ENCODE results near the gene HNRNPUL1. TPM values are rescaled to one million over a fixed set of nuclear protein-coding genes. Genes with fewer than 3 reads are reported as not detected.

HNRNPUL1 gene
- total RNA-seq, 1 donor from 2014 or later: 116 TPM

- H3K27ac ChIP-seq: peak overlapping the region; percentile 95
- peak overlapping the region; percentile 16 to 40 for H3K4me3 ChIP-seq
- no peak for TF ChIP-seq CTCF (IDR thresholded peaks at IDR 0.05)
- TF ChIP-seq POLR2AphosphoS5 (IDR thresholded peaks at IDR 0.05; ENCODE audit: insufficient read depth in 1 of 2, low read depth in 1 of 2): no peak
- TF ChIP-seq POLR2A (IDR thresholded peaks at IDR 0.05): no peak
- H3K4me1 ChIP-seq: peaks cover 80% of the 10 kb centered on the region
- intact Hi-C loops (cut with DNase I): no loop called here
- H3K36me3 ChIP-seq: peaks cover 0 to 19% of the 10 kb centered on the region in 2 donors
- H3K27me3 ChIP-seq: no peaks in the 10 kb centered on the region
- no peak for DNase-seq (ENCODE audit: extremely low spot score in 2 of 2)
- H3K9me3 ChIP-seq: no peaks in the 10 kb centered on the region
These were observed 62.0 kb downstream of the HNRNPUL1 start for GRCh38 chr19:41325947-41326706.

GRCh38 chr19:41327076-41327575 lies 63.0 kb downstream of the HNRNPUL1 start:
- DNase-seq (ENCODE audit: extremely low spot score in 2 of 2): no peak
- no peaks in the 10 kb centered on the region for H3K9me3 ChIP-seq
- H3K4me1 ChIP-seq: peaks cover 70% of the 10 kb centered on the region
- peak overlapping the region; percentile 95 for H3K27ac ChIP-seq
- intact Hi-C loops (cut with DNase I): no loop called here
- TF ChIP-seq POLR2A (IDR thresholded peaks at IDR 0.05): no peak
- TF ChIP-seq POLR2AphosphoS5 (IDR thresholded peaks at IDR 0.05; ENCODE audit: insufficient read depth in 1 of 2, low read depth in 1 of 2): no peak
- TF ChIP-seq CTCF (IDR thresholded peaks at IDR 0.05): no peak
- peaks cover 0 to 27% of the 10 kb centered on the region in 2 donors for H3K36me3 ChIP-seq
- H3K4me3 ChIP-seq: peak overlapping the region; percentile 28 to 31
- no peaks in the 10 kb centered on the region for H3K27me3 ChIP-seq

- DNase-seq (ENCODE audit: extremely low spot score in 2 of 2): no peak
- Histone ChIP-seq H3K27ac (peak overlapping the region; percentile 95), H3K9me3 (no peaks in the 10 kb centered on the region), H3K4me3 (peak overlapping the region; percentile 28 to 31), H3K4me1 (peaks cover 64% of the 10 kb centered on the region), H3K36me3 (peaks cover 0 to 32% of the 10 kb centered on the region in 2 donors), H3K27me3 (no peaks in the 10 kb centered on the region)
- no peak for TF ChIP-seq POLR2A (IDR thresholded peaks at IDR 0.05)
- peak in 1 of 2 donors; percentile 74 for TF ChIP-seq POLR2AphosphoS5 (IDR thresholded peaks at IDR 0.05; ENCODE audit: insufficient read depth in 1 of 2, low read depth in 1 of 2)
- intact Hi-C loops (cut with DNase I): no loop called here
These were observed 63.5 kb downstream of the HNRNPUL1 start for GRCh38 chr19:41327576-41328156.

- Histone ChIP-seq H3K27me3 (no peaks in the 10 kb centered on the region), H3K36me3 (peaks cover 0 to 32% of the 10 kb centered on the region in 2 donors), H3K4me3 (peak overlapping the region; percentile 28 to 31), H3K9me3 (no peaks in the 10 kb centered on the region), H3K27ac (peak overlapping the region; percentile 95), H3K4me1 (peaks cover 58% of the 10 kb centered on the region)
- intact Hi-C loops (cut with DNase I): no loop called here
- TF ChIP-seq CTCF (IDR thresholded peaks at IDR 0.05) (no peak), POLR2A (IDR thresholded peaks at IDR 0.05) (no peak), POLR2AphosphoS5 (IDR thresholded peaks at IDR 0.05; ENCODE audit: insufficient read depth in 1 of 2, low read depth in 1 of 2) (no peak)
- no peak for DNase-seq (ENCODE audit: extremely low spot score in 2 of 2)
These were observed 64.1 kb downstream of the HNRNPUL1 start for GRCh38 chr19:41328157-41328841.

GRCh38 chr19:41328842-41329225 lies 64.7 kb downstream of the HNRNPUL1 start:
- Histone ChIP-seq H3K27me3 (no peaks in the 10 kb centered on the region), H3K9me3 (no peaks in the 10 kb centered on the region), H3K27ac (peak overlapping the region; percentile 95), H3K36me3 (peaks cover 0 to 32% of the 10 kb centered on the region in 2 donors), H3K4me1 (peaks cover 53% of the 10 kb centered on the region), H3K4me3 (no peak overlapping the region)
- DNase-seq (ENCODE audit: extremely low spot score in 2 of 2): no peak
- TF ChIP-seq POLR2AphosphoS5 (IDR thresholded peaks at IDR 0.05; ENCODE audit: insufficient read depth in 1 of 2, low read depth in 1 of 2): peak in 1 of 2 donors; percentile 12
- no peak for TF ChIP-seq CTCF (IDR thresholded peaks at IDR 0.05)
- no peak for TF ChIP-seq POLR2A (IDR thresholded peaks at IDR 0.05)
- intact Hi-C loops (cut with DNase I): no loop called here

Data from vagina (tissue), 2 donors.